DMS114 treated with DMSO at 0.1 percent for 48 hours (cell line): ENCODE measurements around the gene NHEJ1.

ENCODE experiments used
- DNase-seq: peaks from one replicate; lab custom pipeline; 2025; ENCODE audit not compliant: unreplicated experiment; lab: John Stamatoyannopoulos, UW

Gene NHEJ1

DNA sequence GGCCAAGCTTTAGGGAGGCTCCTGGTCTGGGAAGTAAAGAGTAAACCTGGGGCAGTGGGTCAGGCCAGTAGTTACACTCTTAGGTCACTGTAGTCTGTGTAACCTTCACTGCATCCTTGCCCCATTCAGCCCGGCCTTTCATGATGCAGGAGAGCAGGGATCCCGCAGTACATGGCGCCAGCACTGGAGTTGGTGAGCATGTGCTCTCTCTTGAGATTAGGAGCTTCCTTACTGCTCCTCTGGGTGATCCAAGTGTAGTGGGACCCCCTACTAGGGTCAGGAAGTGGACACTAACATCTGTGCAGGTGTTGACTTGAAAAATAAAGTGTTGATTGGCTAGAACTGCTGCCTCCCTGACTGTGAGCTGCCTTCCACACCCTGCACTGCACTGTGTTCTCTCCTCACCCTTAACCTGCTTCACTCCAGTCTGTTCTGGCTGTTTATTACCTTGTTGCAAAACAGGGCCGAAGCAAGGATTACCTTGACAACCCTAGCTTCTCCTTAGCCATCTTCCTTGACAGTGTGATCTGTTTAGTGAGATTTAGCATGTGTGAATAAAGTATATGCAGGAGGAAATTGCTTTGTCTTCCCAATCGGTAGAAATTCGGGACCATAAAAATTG lies 22.6 kb upstream of the NHEJ1 start:
- DNase-seq = no peak

DNA sequence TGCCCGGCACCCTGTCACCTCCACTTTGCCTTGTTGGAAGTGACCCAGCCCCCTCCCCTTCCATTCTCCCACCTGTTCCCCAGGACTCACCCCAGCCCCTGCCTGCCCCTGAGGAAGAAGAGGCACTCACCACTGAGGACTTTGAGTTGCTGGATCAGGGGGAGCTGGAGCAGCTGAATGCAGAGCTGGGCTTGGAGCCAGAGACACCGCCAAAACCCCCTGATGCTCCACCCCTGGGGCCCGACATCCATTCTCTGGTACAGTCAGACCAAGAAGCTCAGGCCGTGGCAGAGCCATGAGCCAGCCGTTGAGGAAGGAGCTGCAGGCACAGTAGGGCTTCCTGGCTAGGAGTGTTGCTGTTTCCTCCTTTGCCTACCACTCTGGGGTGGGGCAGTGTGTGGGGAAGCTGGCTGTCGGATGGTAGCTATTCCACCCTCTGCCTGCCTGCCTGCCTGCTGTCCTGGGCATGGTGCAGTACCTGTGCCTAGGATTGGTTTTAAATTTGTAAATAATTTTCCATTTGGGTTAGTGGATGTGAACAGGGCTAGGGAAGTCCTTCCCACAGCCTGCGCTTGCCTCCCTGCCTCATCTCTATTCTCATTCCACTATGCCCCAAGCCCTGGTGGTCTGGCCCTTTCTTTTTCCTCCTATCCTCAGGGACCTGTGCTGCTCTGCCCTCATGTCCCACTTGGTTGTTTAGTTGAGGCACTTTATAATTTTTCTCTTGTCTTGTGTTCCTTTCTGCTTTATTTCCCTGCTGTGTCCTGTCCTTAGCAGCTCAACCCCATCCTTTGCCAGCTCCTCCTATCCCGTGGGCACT lies 21.9 kb upstream of the NHEJ1 start:
- no peak for DNase-seq

- DNase-seq = no peak
Observed at GRCh38 chr2:219181531-219181930, 20.9 kb upstream of the NHEJ1 start.

- DNase-seq = no peak
Observed at GRCh38 chr2:219180961-219181360, 20.3 kb upstream of the NHEJ1 start.

- no peak for DNase-seq
Observed at GRCh38 chr2:219179601-219180465, 19.2 kb upstream of the NHEJ1 start.

DNA sequence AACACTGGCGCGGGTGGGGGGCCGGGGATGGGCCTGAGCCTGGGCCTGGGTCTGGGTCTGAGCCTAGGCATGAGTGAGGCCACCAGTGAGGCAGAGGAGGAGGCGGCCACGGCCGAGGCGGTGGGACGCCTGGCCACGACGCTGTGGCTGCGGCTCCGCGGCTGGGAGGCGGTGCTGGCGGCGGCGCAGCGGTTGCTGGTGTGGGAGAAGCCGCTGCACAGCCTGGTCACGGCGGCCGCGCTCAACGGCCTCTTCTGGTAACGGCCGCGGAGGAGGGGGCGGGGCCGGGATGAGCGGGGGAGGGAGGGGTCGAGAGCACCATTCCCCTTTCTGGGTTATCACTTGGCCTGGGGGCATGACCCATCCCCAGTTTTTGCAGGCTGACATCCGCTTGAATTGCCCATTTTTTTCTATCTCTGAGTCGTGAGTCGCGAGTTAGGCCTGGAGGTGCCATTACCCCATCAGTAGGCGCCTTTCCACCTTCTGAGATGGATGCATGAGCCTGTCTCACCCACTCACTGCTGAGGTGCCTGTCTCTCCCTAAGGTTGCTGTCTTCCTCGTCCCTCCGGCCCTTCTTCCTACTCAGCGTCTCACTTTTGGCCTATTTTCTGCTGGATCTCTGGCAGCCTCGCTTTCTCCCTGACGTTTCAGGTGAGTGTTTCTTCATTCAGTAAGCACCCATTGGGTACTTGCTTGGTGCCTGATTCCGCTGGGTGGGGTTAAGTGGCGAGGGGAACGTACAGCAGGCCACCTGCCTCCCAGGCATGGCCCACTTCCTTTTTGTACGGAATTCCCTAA lies 18.0 kb upstream of the NHEJ1 start:
- DNase-seq = no peak

DNA sequence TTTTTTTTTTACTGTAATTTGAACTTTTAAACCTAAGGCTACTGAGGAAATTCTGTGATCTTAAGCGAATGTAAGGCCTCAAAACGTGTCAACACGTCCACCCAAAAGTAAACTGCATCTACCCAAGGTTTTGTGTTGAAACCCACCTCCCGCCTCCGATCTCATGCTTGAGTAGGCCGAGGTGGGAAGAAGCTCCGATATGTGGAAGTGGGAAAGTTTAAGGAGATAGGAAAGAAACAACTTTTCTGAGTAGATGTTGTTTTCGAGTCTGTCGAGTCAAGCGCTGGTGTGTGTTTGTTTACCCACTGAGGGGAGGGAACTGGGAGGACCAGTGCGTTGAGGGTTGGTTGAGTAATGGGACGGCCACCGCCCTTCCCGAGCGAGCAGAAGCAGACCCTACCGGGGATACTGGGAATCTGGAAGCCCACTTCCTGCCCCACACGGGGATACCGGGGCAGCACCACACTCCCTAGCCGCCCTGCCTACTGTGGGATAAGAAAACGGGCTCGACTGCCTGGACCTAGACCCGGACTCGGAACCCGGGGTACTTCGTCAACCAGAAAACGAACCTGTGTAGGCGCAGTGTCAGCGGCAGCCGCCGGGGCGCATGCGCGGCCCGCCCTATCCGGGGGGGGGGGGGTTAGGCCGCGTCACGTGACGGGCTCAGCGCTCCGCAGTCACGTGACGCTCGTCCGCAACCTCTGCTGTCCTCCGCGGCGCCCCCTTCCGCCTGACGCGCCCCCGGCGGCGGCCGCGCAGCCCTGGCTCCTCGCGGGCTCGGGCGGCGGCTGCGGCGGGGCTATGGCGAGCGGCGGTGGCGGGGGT lies 17.1 kb upstream of the NHEJ1 start, which contains the start of gene RETREG2:
TSS of gene RETREG2 (plus strand) at position 724 of the 825 bp plus-strand sequence. CDS start at position 802, 78 bp downstream.
- DNase-seq = peak; percentile 85

DNA sequence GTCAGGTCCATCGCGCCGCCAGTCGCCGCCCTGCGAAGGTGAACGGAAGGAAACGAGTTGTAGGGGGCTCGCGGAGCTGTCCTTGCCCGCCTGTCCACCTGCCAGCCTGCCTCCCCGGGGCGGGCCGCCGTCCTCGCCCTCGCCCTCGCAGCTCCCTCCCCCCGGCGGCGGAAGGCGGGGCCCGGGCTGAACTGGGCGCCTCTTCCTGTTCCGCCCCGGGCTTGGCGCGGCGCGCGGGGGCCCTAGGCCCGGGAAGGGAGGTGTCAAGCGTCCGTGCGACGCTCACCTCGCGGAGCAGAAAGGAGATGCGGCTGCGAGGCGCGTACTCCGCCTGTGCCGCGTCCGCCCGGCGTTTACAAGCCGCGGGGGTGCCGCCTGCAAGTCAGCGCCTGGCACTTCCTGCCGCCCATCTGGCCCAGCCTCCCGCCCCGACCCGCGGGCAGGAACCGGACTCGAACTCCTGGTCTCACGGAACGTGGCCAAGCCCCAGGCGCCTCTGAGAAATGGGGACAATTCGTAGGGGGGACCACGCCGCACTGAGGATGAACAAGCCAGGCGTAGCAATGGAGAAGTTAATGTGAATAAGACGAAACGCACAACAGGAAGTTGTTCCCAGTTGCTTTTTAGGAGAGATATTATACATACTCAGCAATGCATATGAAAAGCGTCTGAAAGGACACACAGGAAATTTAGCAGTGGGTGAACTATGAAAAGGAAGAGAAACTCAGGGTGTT lies 16.4 kb upstream of the NHEJ1 start, which contains the start of gene CNPPD1:
TSS of gene CNPPD1 (minus strand) at position 108 of the 734 bp plus-strand sequence. CDS start at position 11, 97 bp downstream.
- peak; percentile 43 for DNase-seq

DNA sequence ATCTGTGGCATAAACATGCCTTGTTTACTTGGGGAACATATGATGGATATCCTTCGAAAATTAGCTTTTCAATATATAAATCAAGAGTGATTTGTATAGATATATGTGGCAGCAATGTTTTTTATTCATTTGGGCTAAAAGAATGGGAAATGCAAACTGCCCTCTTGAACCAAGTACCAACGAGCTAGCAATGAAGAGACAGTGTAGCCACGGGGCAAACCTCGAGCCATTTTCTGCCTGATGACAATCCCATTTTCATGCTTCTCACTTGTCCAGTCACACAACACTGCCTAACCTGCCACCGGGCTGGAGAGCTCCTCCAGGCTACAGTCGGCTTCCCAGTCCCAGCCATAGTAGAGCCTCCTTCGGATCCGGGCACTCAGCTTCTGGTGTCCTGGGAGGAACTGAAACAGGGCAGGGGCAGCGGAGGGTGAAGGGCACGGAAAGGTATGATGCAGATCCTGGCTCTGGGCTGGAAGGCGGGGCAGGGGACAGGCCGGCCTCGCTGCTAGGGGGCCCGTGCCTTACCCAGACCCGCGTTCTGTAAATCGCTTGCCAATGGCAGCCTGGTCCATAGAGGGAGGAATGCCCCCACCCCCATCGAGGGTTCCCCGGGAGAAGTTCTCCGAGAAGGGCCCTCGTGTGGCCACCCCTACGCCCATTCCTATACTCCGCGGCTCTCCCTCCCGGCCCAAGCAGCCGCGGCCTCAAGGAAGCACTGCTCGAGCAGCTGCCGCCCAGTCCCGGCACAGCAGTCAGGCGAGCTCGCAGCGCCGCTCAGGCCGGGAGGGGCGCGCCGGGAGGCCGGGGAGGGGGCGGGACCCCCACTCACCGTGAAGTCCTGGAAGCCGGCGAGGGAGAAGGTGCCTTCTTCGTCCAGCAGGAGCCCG lies 15.6 kb upstream of the NHEJ1 start:
- peak; percentile 14 for DNase-seq

- no peak for DNase-seq
Observed at GRCh38 chr2:219175486-219175885, 14.9 kb upstream of the NHEJ1 start.

- DNase-seq = no peak
Observed at GRCh38 chr2:219174801-219175200, 14.2 kb upstream of the NHEJ1 start.

DNA sequence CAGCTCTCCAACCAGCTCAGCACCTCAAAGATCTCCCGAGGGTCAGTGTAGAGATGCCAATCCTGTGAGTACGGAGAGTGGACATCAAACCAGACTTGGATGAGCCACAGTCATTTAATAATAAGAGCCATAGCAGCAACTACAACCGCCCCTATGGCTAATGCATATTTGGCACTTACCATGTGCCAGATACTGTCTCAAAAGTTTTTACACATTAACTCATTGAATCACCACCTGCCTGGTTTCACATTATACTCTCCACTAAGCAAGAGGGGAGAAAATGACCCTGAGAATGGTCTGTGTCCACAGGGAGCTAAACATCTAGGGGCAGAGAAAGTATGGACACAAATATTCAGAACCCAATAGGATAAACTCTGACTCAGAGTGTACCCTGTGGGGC lies 13.5 kb upstream of the NHEJ1 start:
- DNase-seq = no peak

- DNase-seq = no peak
Observed at GRCh38 chr2:219173176-219173575, 12.6 kb upstream of the NHEJ1 start.

GRCh38 chr2:219172231-219173154 lies 11.9 kb upstream of the NHEJ1 start:
- DNase-seq = no peak

DNA sequence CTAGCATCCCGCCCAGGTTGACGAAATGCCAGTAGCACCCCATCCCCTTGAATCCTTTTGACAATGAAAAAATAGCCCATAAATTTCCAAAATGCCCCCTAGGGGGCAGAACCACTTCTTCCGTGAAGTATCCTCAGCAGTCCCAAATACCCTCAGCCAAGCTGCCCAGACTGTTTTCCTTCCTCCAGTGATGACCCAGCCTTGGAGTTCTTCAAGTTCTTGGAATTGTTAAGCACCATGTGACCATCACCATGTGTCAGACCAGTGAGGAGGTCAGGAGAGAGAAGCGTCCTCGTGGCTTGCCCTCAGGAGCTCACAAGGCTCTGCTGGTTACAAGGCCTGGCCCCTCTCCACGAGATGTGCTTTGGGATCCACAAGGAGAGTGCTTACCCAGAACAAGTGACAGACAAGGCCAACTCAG lies 10.6 kb upstream of the NHEJ1 start:
- peak; percentile 14 for DNase-seq

- DNase-seq = no peak
Observed at GRCh38 chr2:219169930-219170654, 9.5 kb upstream of the NHEJ1 start, which contains the start of gene SLC23A3. SLC23A3 (minus strand) TSS chr2:219170029; CDS start chr2:219169984, 45 bp downstream.
